A549 (cell line): ENCODE data around the gene GRID2.

ENCODE experiments used
- CEBPB ChIP-seq, 2 experiments: fragments of >200 bp in 1 of 2; sonication (Bioruptor Twin) in 1 of 2; formaldehyde crosslinking in 1 of 2; IDR thresholded peaks; 2 replicates each; pipeline ENCODE4 v1.6.1; 2012 to 2016
- CHD2 ChIP-seq: fragments of 150-350 bp; IDR thresholded peaks from 2 replicates; pipeline ENCODE4 v1.6.1; 2014; ENCODE audit warnings: low read length; ENCODE audit not compliant: partially characterized antibody
- EP300 ChIP-seq, 2 experiments: fragments of >200 bp; sonication (Bioruptor Twin); formaldehyde crosslinking; IDR thresholded peaks; 2 replicates in 1 of 2; 3 replicates in 1 of 2; pipeline ENCODE4 v1.6.1; 2016 to 2017
- MYC ChIP-seq: IDR thresholded peaks from 2 replicates; pipeline ENCODE4 v1.6.1; 2012; ENCODE audit warnings: mild to moderate bottlenecking, inconsistent platforms, low read length, improper control_type of control experiment, borderline replicate concordance
- NR3C1 ChIP-seq: fragments of >200 bp; sonication (Bioruptor Twin); formaldehyde crosslinking; IDR thresholded peaks from 3 replicates; pipeline ENCODE4 v1.6.1; 2017
- POLR2A ChIP-seq: IDR thresholded peaks from 2 replicates; pipeline ENCODE4 v1.6.1; 2012; ENCODE audit warnings: mild to moderate bottlenecking, low read length
- RAD21 ChIP-seq, 2 experiments: fragments of >200 bp in 1 of 2; sonication (Bioruptor Twin) in 1 of 2; formaldehyde crosslinking in 1 of 2; IDR thresholded peaks in 1 of 2; conservative IDR thresholded peaks in 1 of 2; 2 replicates in 1 of 2; 3 replicates in 1 of 2; pipeline ENCODE4 v1.6.1; 2012 to 2018; ENCODE audit warnings: inconsistent platforms in 1 of 2
- SMC3 ChIP-seq: fragments of >200 bp; sonication (Bioruptor Twin); formaldehyde crosslinking; IDR thresholded peaks from 3 replicates; pipeline ENCODE4 v1.6.1; 2018; ENCODE audit warnings: inconsistent platforms
- SREBF2 ChIP-seq: fragments of 450-650 bp; IDR thresholded peaks from 2 replicates; pipeline ENCODE4 v1.6.1; 2014; ENCODE audit warnings: mild to moderate bottlenecking, moderate library complexity
- ZFP36 ChIP-seq: fragments of 450-650 bp; IDR thresholded peaks from 2 replicates; pipeline ENCODE4 v1.6.1; 2014; ENCODE audit warnings: borderline replicate concordance; ENCODE audit not compliant: partially characterized antibody
- TF ChIP-seq, protein P1 (sequence below): fragments of >200 bp; sonication (Bioruptor Twin); formaldehyde crosslinking; IDR thresholded peaks from 3 replicates; pipeline ENCODE4 v1.5.1; 2016
- TF ChIP-seq, protein P2 (sequence below): fragments of 200-600 bp; sonication (generic); IDR thresholded peaks from 2 replicates; pipeline ENCODE4 v1.6.1; 2016; ENCODE audit warnings: antibody characterized with exemption, mild to moderate bottlenecking, moderate library complexity
- TF ChIP-seq, protein P3 (sequence below): IDR thresholded peaks from 2 replicates; pipeline ENCODE4 v1.6.1; 2012
- TF ChIP-seq, protein P4 (sequence below): IDR thresholded peaks from 2 replicates; pipeline ENCODE4 v1.6.1; 2012

DNA sequence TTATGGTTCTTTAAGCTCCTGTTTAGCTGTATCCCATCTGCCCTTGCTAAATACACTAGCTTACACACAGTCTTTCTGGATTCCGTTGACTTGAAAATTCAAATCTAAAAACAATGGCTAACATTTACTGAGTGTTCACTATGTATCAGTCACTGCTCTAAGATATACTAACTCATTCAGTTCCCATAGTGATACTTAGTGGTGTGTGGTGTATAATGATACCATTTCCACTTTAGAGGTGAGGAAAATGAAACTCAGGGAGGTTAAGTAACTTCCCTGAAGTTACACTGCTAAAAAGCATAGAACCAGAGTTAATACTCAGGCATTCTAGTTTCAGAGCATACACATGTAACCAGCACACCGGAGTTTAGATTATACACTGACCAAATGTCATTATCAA, 762.0 kb downstream of the GRID2 start:
- TF ChIP-seq ZFP36 (no peak), SMC3 (no peak), CHD2 (no peak), NR3C1 (no peak), SREBF2 (no peak), POLR2A (no peak), EP300 (IDR thresholded peaks at IDR 0.05) (no peak), RAD21 (conservative IDR thresholded peaks at IDR 0.05 in 1 of 2, IDR thresholded peaks at IDR 0.05 in 1 of 2) (no peak), MYC (no peak), CEBPB (IDR thresholded peaks at IDR 0.05) (no peak)
- TF ChIP-seq, protein P1, sequence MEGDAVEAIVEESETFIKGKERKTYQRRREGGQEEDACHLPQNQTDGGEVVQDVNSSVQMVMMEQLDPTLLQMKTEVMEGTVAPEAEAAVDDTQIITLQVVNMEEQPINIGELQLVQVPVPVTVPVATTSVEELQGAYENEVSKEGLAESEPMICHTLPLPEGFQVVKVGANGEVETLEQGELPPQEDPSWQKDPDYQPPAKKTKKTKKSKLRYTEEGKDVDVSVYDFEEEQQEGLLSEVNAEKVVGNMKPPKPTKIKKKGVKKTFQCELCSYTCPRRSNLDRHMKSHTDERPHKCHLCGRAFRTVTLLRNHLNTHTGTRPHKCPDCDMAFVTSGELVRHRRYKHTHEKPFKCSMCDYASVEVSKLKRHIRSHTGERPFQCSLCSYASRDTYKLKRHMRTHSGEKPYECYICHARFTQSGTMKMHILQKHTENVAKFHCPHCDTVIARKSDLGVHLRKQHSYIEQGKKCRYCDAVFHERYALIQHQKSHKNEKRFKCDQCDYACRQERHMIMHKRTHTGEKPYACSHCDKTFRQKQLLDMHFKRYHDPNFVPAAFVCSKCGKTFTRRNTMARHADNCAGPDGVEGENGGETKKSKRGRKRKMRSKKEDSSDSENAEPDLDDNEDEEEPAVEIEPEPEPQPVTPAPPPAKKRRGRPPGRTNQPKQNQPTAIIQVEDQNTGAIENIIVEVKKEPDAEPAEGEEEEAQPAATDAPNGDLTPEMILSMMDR, result no peak
- TF ChIP-seq, protein P2, sequence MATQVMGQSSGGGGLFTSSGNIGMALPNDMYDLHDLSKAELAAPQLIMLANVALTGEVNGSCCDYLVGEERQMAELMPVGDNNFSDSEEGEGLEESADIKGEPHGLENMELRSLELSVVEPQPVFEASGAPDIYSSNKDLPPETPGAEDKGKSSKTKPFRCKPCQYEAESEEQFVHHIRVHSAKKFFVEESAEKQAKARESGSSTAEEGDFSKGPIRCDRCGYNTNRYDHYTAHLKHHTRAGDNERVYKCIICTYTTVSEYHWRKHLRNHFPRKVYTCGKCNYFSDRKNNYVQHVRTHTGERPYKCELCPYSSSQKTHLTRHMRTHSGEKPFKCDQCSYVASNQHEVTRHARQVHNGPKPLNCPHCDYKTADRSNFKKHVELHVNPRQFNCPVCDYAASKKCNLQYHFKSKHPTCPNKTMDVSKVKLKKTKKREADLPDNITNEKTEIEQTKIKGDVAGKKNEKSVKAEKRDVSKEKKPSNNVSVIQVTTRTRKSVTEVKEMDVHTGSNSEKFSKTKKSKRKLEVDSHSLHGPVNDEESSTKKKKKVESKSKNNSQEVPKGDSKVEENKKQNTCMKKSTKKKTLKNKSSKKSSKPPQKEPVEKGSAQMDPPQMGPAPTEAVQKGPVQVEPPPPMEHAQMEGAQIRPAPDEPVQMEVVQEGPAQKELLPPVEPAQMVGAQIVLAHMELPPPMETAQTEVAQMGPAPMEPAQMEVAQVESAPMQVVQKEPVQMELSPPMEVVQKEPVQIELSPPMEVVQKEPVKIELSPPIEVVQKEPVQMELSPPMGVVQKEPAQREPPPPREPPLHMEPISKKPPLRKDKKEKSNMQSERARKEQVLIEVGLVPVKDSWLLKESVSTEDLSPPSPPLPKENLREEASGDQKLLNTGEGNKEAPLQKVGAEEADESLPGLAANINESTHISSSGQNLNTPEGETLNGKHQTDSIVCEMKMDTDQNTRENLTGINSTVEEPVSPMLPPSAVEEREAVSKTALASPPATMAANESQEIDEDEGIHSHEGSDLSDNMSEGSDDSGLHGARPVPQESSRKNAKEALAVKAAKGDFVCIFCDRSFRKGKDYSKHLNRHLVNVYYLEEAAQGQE, result no peak
- TF ChIP-seq, protein P3, sequence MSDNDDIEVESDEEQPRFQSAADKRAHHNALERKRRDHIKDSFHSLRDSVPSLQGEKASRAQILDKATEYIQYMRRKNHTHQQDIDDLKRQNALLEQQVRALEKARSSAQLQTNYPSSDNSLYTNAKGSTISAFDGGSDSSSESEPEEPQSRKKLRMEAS, result no peak
- TF ChIP-seq, protein P4, sequence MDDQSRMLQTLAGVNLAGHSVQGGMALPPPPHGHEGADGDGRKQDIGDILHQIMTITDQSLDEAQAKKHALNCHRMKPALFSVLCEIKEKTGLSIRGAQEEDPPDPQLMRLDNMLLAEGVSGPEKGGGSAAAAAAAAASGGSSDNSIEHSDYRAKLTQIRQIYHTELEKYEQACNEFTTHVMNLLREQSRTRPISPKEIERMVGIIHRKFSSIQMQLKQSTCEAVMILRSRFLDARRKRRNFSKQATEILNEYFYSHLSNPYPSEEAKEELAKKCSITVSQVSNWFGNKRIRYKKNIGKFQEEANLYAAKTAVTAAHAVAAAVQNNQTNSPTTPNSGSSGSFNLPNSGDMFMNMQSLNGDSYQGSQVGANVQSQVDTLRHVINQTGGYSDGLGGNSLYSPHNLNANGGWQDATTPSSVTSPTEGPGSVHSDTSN, result no peak
